SK-N-MC (cell line): ENCODE data around the gene GRIK3.

Experiments used
- DNase-seq: peaks from one replicate; pipeline ENCODE4 v3.0.0-alpha.2; 2011; ENCODE audit warnings: low read depth, low spot score
- H3K27ac ChIP-seq: fragments of 200-600 bp; sonication (generic); 2 replicates; pipeline ENCODE4 v1.5.1; 2016; ENCODE audit warnings: mixed run types
- H3K36me3 ChIP-seq: fragments of 200-600 bp; sonication (generic); 2 replicates; pipeline ENCODE4 v1.6.1; 2017; ENCODE audit warnings: antibody characterized with exemption, low read length, mixed read lengths; ENCODE audit not compliant: insufficient read depth
- H3K4me3 ChIP-seq: fragments of 200-600 bp; sonication (generic); 2 replicates; pipeline ENCODE4 v1.5.1; 2016
- H3K9ac ChIP-seq: fragments of 200-600 bp; sonication (generic); 2 replicates; pipeline ENCODE4 v1.8.0; 2017; ENCODE audit warnings: mixed run types, mixed read lengths; ENCODE audit not compliant: insufficient read length
- H3K9me3 ChIP-seq: fragments of 200-600 bp; sonication (generic); 2 replicates; pipeline ENCODE4 v1.6.1; 2017; ENCODE audit warnings: low read depth, mild to moderate bottlenecking, antibody characterized with exemption, low read length, moderate library complexity, mixed read lengths
- EZH2 ChIP-seq: fragments of 200-600 bp; sonication (generic); IDR thresholded peaks from one replicate; pipeline ENCODE4 v1.6.1; 2017; ENCODE audit warnings: antibody characterized with exemption
- FOXP2 ChIP-seq: optimal IDR thresholded peaks from 2 replicates; pipeline ENCODE3; 2011; ENCODE audit warnings: mild to moderate bottlenecking, moderate library complexity; ENCODE audit not compliant: insufficient read depth; ENCODE audit errors: extremely low read length, control extremely low read depth
- POLR2AphosphoS5 ChIP-seq: IDR thresholded peaks from 2 replicates; pipeline ENCODE4 v1.6.1; 2012; ENCODE audit warnings: mild to moderate bottlenecking, low read depth, low read length, borderline replicate concordance

GRIK3 gene

DNA sequence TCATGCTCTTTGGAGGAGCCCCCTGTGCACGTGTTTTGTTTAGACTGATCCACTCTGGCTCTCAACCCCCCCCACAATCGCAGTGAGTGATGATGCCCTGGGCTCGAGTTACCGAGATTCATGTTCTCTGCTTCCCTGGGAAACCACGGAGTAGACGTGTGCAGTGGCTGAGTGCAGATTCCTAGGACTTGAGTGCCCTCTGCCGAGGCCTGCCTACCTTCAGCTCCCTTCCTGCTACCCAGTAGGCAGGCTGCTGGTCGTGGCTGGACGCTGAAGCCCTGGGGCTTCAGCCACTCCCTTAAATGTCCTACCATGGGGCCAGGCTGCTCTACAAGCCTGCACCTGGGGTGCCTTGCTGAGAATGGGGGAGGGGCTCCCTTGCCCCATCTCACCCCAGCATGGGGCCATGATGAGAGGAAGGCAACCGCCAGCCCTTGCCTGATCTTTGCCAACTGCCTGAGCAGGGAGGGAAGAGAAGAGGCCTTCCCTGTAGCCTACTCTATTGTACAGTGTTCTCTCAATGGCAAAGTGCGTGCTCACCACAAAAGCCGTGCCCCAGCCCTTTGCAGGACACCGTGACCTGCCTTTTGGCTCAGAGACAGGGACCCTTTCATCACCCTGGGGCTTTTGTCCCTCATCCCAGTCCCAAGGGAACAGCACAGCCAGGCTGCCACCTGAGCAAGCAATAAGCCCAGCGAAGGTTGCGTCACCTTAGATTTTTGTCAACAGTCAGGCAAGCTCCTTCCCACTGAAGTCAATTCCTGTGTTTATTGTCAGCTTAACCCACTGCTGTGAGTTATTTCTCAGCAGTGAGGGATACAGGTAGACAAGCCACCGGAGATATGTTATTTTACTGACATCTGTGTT is 4.1 kb upstream of the GRIK3 start:
- peak overlapping the region; percentile 57 for H3K27ac ChIP-seq

GRCh38 chr1:37037690-37038089 is 3.4 kb upstream of the GRIK3 start:
- no peaks in the 10 kb centered on the region for H3K36me3 ChIP-seq
- H3K9ac ChIP-seq, result no peak overlapping the region
- no peak for DNase-seq
- TF ChIP-seq FOXP2 (no peak), EZH2 (no peak), POLR2AphosphoS5 (no peak)
- peak overlapping the region; percentile 57 for H3K27ac ChIP-seq
- no peaks in the 10 kb centered on the region for H3K9me3 ChIP-seq
- H3K4me3 ChIP-seq, result peak overlapping the region; percentile 18

More for the DNA sequence above, 4.1 kb upstream of the GRIK3 start:
- H3K4me3 ChIP-seq, result peak overlapping the region; percentile 18; the same call in 1 of the 2 replicates
- H3K9ac ChIP-seq, result no peak overlapping the region
- no peak for TF ChIP-seq FOXP2
- no peak for TF ChIP-seq EZH2
- DNase-seq, result no peak
- no peaks in the 10 kb centered on the region for H3K36me3 ChIP-seq
- no peaks in the 10 kb centered on the region for H3K9me3 ChIP-seq

- no peak for TF ChIP-seq FOXP2
- TF ChIP-seq POLR2AphosphoS5, result no peak; the same call in 1 of the 2 replicates
- no peak for TF ChIP-seq EZH2
- H3K9me3 ChIP-seq, result no peaks in the 10 kb centered on the region
- no peak overlapping the region for H3K9ac ChIP-seq
- no peak for DNase-seq
- peak overlapping the region; percentile 87 for H3K4me3 ChIP-seq
- no peak overlapping the region for H3K27ac ChIP-seq
- no peaks in the 10 kb centered on the region for H3K36me3 ChIP-seq
Measured at GRCh38 chr1:37036667-37037053, 2.3 kb upstream of the GRIK3 start.

GRCh38 chr1:37035796-37036666 is 1.7 kb upstream of the GRIK3 start:
- DNase-seq, result no peak
- Histone ChIP-seq H3K36me3 (no peaks in the 10 kb centered on the region), H3K9me3 (no peaks in the 10 kb centered on the region), H3K4me3 (peak overlapping the region; percentile 87), H3K27ac (peak overlapping the region; percentile 75), H3K9ac (peak overlapping the region; percentile 79)
- TF ChIP-seq EZH2, result no peak
- peak; percentile 61 for TF ChIP-seq FOXP2

GRCh38 chr1:37035014-37035691 is 838 bp upstream of the GRIK3 start:
- no peaks in the 10 kb centered on the region for H3K36me3 ChIP-seq
- no peak for DNase-seq
- H3K9me3 ChIP-seq, result no peaks in the 10 kb centered on the region
- H3K4me3 ChIP-seq, result peak overlapping the region; percentile 87
- H3K9ac ChIP-seq, result peak overlapping the region; percentile 79
- peak overlapping the region; percentile 75 for H3K27ac ChIP-seq
- TF ChIP-seq POLR2AphosphoS5, result no peak
- TF ChIP-seq EZH2, result no peak
- no peak for TF ChIP-seq FOXP2

GRCh38 chr1:37033355-37034101 is 787 bp downstream of the GRIK3 start:
- H3K9ac ChIP-seq, result peak overlapping the region; percentile 78
- H3K9me3 ChIP-seq, result no peaks in the 10 kb centered on the region
- peak overlapping the region; percentile 64 for H3K27ac ChIP-seq
- peak overlapping the region; percentile 84 for H3K4me3 ChIP-seq
- H3K36me3 ChIP-seq, result no peaks in the 10 kb centered on the region
- DNase-seq, result no peak
- TF ChIP-seq EZH2 (no peak), POLR2AphosphoS5 (no peak), FOXP2 (no peak)

GRCh38 chr1:37032660-37033354 is 1.5 kb downstream of the GRIK3 start:
- no peaks in the 10 kb centered on the region for H3K9me3 ChIP-seq
- H3K36me3 ChIP-seq, result no peaks in the 10 kb centered on the region
- TF ChIP-seq FOXP2 (no peak), POLR2AphosphoS5 (no peak), EZH2 (no peak)
- H3K4me3 ChIP-seq, result peak overlapping the region; percentile 84
- peak overlapping the region; percentile 64 for H3K27ac ChIP-seq
- DNase-seq, result no peak
- H3K9ac ChIP-seq, result peak overlapping the region; percentile 78
